Trophoblast cell (in vitro differentiated cells and primary cell): Measurements from ENCODE around the gene STRA6.

Source experiments
- DNase-seq, 2 donors: peaks; one replicate each; pipeline ENCODE4 v3.0.0-alpha.2; 2016
- H2AFZ ChIP-seq: 2 replicates; pipeline ENCODE4 v1.6.1; 2013; ENCODE audit warnings: low read length, moderate library complexity, mild to moderate bottlenecking; ENCODE audit not compliant: insufficient read depth, poor library complexity
- H2AK5ac ChIP-seq: 2 replicates; pipeline ENCODE4 v1.6.1; 2013; ENCODE audit warnings: mild to moderate bottlenecking, low read length
- H2BK120ac ChIP-seq: 2 replicates; pipeline ENCODE4 v1.6.1; 2013; ENCODE audit warnings: low read length, mild to moderate bottlenecking, moderate library complexity; ENCODE audit not compliant: insufficient read depth, poor library complexity
- H2BK12ac ChIP-seq: 2 replicates; pipeline ENCODE4 v1.6.1; 2013; ENCODE audit warnings: mild to moderate bottlenecking, low read length, moderate library complexity
- H2BK5ac ChIP-seq: 2 replicates; pipeline ENCODE4 v1.6.1; 2013; ENCODE audit warnings: low read length, low read depth, moderate library complexity, mild to moderate bottlenecking; ENCODE audit not compliant: poor library complexity
- H3K14ac ChIP-seq: 2 replicates; pipeline ENCODE4 v1.6.1; 2013; ENCODE audit warnings: mild to moderate bottlenecking, low read length
- H3K18ac ChIP-seq: 2 replicates; pipeline ENCODE4 v1.6.1; 2013; ENCODE audit warnings: mild to moderate bottlenecking, low read length
- H3K23ac ChIP-seq: 2 replicates; pipeline ENCODE4 v1.6.1; 2013; ENCODE audit warnings: low read length
- H3K27ac ChIP-seq: 2 replicates; pipeline ENCODE4 v1.5.1; 2013; ENCODE audit warnings: low read depth, mild to moderate bottlenecking, inconsistent platforms, low read length, moderate library complexity
- H3K27me3 ChIP-seq: 2 replicates; pipeline ENCODE4 v1.6.1; 2013; ENCODE audit warnings: inconsistent platforms, mild to moderate bottlenecking, low read length, moderate library complexity; ENCODE audit not compliant: insufficient read depth
- H3K36me3 ChIP-seq, 2 experiments: 1 replicate in 1 of 2; 2 replicates in 1 of 2; pipeline ENCODE4 v1.6.1; 2013; ENCODE audit warnings: low read length in 2 of 2, mild to moderate bottlenecking in 2 of 2, moderate library complexity in 1 of 2; ENCODE audit not compliant: insufficient read depth in 2 of 2, control insufficient read depth in 1 of 2
- H3K4ac ChIP-seq: 2 replicates; pipeline ENCODE4 v1.6.1; 2013; ENCODE audit warnings: low read depth, mild to moderate bottlenecking, low read length, moderate library complexity
- H3K4me1 ChIP-seq, 2 experiments: 1 replicate in 1 of 2; 2 replicates in 1 of 2; pipeline ENCODE4 v1.6.1; 2013; ENCODE audit warnings: low read length in 2 of 2, mild to moderate bottlenecking in 2 of 2, moderate library complexity in 1 of 2; ENCODE audit not compliant: insufficient read depth in 2 of 2, control insufficient read depth in 1 of 2
- H3K4me2 ChIP-seq: 2 replicates; pipeline ENCODE4 v1.6.1; 2013; ENCODE audit warnings: inconsistent platforms, mild to moderate bottlenecking, low read length, moderate library complexity
- H3K4me3 ChIP-seq: 2 replicates; pipeline ENCODE4 v1.5.1; 2013; ENCODE audit warnings: mild to moderate bottlenecking, low read depth, low read length, inconsistent platforms
- H3K79me1 ChIP-seq: one replicate; pipeline ENCODE4 v1.6.1; 2013; ENCODE audit warnings: low read length
- H3K79me2 ChIP-seq: 2 replicates; pipeline ENCODE4 v1.6.1; 2013; ENCODE audit warnings: low read length, mild to moderate bottlenecking; ENCODE audit not compliant: control insufficient read depth, insufficient read depth, poor library complexity
- H3K9ac ChIP-seq: 2 replicates; pipeline ENCODE4 v1.6.1; 2013; ENCODE audit warnings: mild to moderate bottlenecking, low read length
- H3K9me3 ChIP-seq: 2 replicates; pipeline ENCODE4 v1.6.1; 2013; ENCODE audit warnings: low read depth, mild to moderate bottlenecking, control low read depth, inconsistent platforms, low read length; ENCODE audit not compliant: insufficient read depth
- H4K12ac ChIP-seq: 2 replicates; pipeline ENCODE4 v1.6.1; 2013; ENCODE audit warnings: low read depth, mild to moderate bottlenecking, low read length, moderate library complexity
- H4K8ac ChIP-seq: 2 replicates; pipeline ENCODE4 v1.6.1; 2013; ENCODE audit warnings: low read depth, mild to moderate bottlenecking, low read length, moderate library complexity
- H4K91ac ChIP-seq: one replicate; pipeline ENCODE4 v1.6.1; 2013; ENCODE audit warnings: low read depth, mild to moderate bottlenecking, low read length, moderate library complexity
- WGBS: extraction: QIAGEN DNeasy Blood & Tissue Kit; methylation state at CpG from one replicate; pipeline ENCODE4 v1.1.7; 2013; ENCODE audit warnings: missing lambda C conversion rate; ENCODE audit not compliant: insufficient read length, insufficient coverage; ENCODE audit errors: extremely low coverage; 5-methylcytosine and 5-hydroxymethylcytosine counted together

STRA6 gene

DNA sequence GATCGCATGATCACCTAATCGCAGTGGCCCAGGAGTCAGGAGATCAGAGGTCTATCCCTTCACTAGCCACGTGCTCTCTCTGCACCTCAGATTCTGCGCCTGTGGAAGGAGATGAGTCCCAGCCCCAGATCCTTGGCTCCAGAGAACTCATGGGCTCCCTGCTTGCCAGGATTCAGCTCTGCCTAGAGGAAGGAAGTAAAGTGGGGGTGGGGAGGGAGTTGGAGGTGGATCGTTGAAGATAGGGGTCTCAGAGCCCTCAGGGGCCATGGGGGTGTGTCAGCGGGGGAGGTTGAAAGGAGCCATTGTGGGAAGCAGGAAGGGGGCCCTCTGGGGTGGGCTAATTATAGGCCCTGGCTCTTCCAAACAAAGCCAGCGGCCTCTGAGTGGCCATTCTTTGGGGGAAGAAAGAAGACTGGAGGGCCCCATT lies 11.3 kb upstream of the STRA6 start:
- Histone ChIP-seq H3K4me3 (no peak overlapping the region), H2BK12ac (no peak overlapping the region), H3K9ac (no peak overlapping the region), H3K14ac (no peak overlapping the region), H2AFZ (no peak overlapping the region), H4K12ac (no peak overlapping the region), H2BK120ac (no peak overlapping the region), H3K36me3 (no peaks in the 10 kb centered on the region), H3K4me1 (peaks cover 7 to 10% of the 10 kb centered on the region in 2 experiments), H3K4me2 (no peak overlapping the region), H3K27ac (no peak overlapping the region), H3K27me3 (no peaks in the 10 kb centered on the region), H3K79me1 (no peaks in the 10 kb centered on the region), H4K91ac (no peak overlapping the region), H3K18ac (no peak overlapping the region), H2AK5ac (no peak overlapping the region), H3K4ac (no peak overlapping the region), H3K9me3 (no peaks in the 10 kb centered on the region), H2BK5ac (no peak overlapping the region), H4K8ac (no peak overlapping the region), H3K79me2 (no peaks in the 10 kb centered on the region), H3K23ac (no peak overlapping the region)
- no CpG with 5 or more reads among the region's 7 CpGs for WGBS
- no peak for DNase-seq

DNA sequence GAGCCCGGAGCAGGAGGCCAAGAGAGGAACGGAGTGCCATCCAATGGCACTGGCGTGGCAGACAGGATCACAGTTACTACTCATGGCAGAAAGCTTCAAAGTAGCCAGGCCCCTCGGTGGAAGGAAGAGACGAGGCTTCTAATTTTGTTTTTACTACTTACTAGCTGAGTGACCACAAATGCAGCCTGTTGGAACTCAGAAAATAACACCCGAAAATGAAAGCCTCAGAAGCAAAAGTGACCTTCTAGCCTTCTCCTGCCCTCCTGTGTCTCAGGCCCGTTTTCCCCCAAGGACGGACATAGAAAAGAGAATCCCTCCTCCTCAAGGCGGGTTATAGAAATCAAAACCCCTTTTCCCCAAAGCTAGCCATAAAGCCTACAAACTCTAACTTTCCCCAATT lies 9.9 kb upstream of the STRA6 start:
- no peak overlapping the region for H2BK5ac ChIP-seq
- no peak overlapping the region for H3K4ac ChIP-seq
- no peaks in the 10 kb centered on the region for H3K79me1 ChIP-seq
- no peak overlapping the region for H3K23ac ChIP-seq
- no peak overlapping the region for H3K27ac ChIP-seq
- no peak overlapping the region for H4K8ac ChIP-seq
- H3K36me3 ChIP-seq, result no peaks in the 10 kb centered on the region
- DNase-seq, result no peak
- no peak overlapping the region for H2BK120ac ChIP-seq
- no peak overlapping the region for H2AFZ ChIP-seq
- no peak overlapping the region for H4K91ac ChIP-seq
- H3K4me2 ChIP-seq, result no peak overlapping the region
- H4K12ac ChIP-seq, result no peak overlapping the region
- peaks cover 12 to 18% of the 10 kb centered on the region in 2 experiments for H3K4me1 ChIP-seq
- H2AK5ac ChIP-seq, result no peak overlapping the region
- H3K14ac ChIP-seq, result no peak overlapping the region
- peaks cover 3% of the 10 kb centered on the region for H3K9me3 ChIP-seq
- no peak overlapping the region for H3K4me3 ChIP-seq
- no peaks in the 10 kb centered on the region for H3K79me2 ChIP-seq
- no peak overlapping the region for H3K18ac ChIP-seq
- WGBS, result no CpG with 5 or more reads among the region's 9 CpGs
- H3K9ac ChIP-seq, result no peak overlapping the region
- no peaks in the 10 kb centered on the region for H3K27me3 ChIP-seq
- no peak overlapping the region for H2BK12ac ChIP-seq

DNA sequence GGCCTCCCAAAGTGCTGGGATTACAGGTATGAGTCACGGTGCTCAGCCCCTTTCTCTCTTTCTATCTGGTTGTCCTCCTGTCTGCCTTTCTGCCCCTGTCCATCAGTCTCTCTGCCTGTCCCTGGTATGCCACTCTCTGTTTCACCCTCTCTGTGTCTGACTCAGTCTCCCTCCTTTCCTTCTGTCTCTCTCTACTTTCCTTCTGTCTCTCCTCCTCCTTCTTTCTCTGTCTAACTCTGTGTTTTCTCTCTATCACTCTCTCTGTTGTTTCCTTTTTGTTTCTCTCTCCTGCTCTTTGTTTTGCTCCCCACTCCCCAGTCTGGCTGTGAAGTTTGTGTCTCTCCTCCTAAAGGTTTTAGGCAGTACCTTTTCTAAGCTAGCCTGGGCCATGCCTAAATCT lies 9.1 kb upstream of the STRA6 start:
- DNase-seq, result no peak
- peaks cover 3% of the 10 kb centered on the region for H3K9me3 ChIP-seq
- no peak overlapping the region for H3K18ac ChIP-seq
- no peak overlapping the region for H4K91ac ChIP-seq
- no peak overlapping the region for H2BK12ac ChIP-seq
- H4K12ac ChIP-seq, result no peak overlapping the region
- no peak overlapping the region for H3K4ac ChIP-seq
- no peak overlapping the region for H3K4me2 ChIP-seq
- no peak overlapping the region for H4K8ac ChIP-seq
- H3K9ac ChIP-seq, result no peak overlapping the region
- H3K23ac ChIP-seq, result no peak overlapping the region
- peaks cover 12 to 18% of the 10 kb centered on the region in 2 experiments for H3K4me1 ChIP-seq
- no peak overlapping the region for H2BK5ac ChIP-seq
- H3K79me1 ChIP-seq, result no peaks in the 10 kb centered on the region
- no peak overlapping the region for H3K14ac ChIP-seq
- H3K36me3 ChIP-seq, result no peaks in the 10 kb centered on the region
- H2AFZ ChIP-seq, result no peak overlapping the region
- H2BK120ac ChIP-seq, result no peak overlapping the region
- no peak overlapping the region for H2AK5ac ChIP-seq
- WGBS, result no CpG with 5 or more reads among the region's 1 CpG
- no peak overlapping the region for H3K4me3 ChIP-seq
- no peak overlapping the region for H3K27ac ChIP-seq
- H3K27me3 ChIP-seq, result no peaks in the 10 kb centered on the region
- H3K79me2 ChIP-seq, result no peaks in the 10 kb centered on the region

DNA sequence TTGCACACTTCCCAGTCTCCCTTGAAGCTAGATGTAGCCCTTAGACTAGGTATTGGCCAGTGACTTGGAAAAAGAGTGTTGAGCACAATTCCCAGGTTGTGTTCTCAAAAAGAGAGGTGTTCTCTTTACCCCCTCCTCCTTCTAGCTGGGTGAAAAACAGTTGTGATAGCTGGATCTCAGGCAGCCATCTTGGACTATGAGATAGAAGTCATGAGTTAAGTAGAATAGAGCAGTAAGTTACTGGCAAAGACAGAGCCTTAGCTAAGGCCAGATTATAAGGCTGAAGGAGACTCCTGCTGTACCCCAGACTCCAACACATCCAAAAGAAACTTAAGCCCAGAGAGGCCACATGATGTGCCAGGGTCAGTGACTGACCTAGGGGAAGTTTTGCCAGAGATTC lies 8.1 kb upstream of the STRA6 start:
- H3K79me2 ChIP-seq, result no peaks in the 10 kb centered on the region
- no peaks in the 10 kb centered on the region for H3K79me1 ChIP-seq
- no peaks in the 10 kb centered on the region for H3K27me3 ChIP-seq
- no peak overlapping the region for H3K4me3 ChIP-seq
- no peak overlapping the region for H3K9ac ChIP-seq
- H3K23ac ChIP-seq, result no peak overlapping the region
- H3K18ac ChIP-seq, result no peak overlapping the region
- H2AFZ ChIP-seq, result no peak overlapping the region
- no peak overlapping the region for H3K4me2 ChIP-seq
- H2AK5ac ChIP-seq, result no peak overlapping the region
- no peak overlapping the region for H2BK12ac ChIP-seq
- H2BK5ac ChIP-seq, result no peak overlapping the region
- H3K4me1 ChIP-seq, result peaks cover 12 to 18% of the 10 kb centered on the region in 2 experiments
- no peak overlapping the region for H3K27ac ChIP-seq
- no peak overlapping the region for H4K12ac ChIP-seq
- no peak overlapping the region for H3K4ac ChIP-seq
- no peak overlapping the region for H4K91ac ChIP-seq
- H3K36me3 ChIP-seq, result no peaks in the 10 kb centered on the region
- H3K14ac ChIP-seq, result no peak overlapping the region
- no peak overlapping the region for H4K8ac ChIP-seq
- peaks cover 3% of the 10 kb centered on the region for H3K9me3 ChIP-seq
- DNase-seq, result no peak
- H2BK120ac ChIP-seq, result no peak overlapping the region
